ENCODE measurements around the gene ADRA2B. TPM values are rescaled to one million over a fixed set of nuclear protein-coding genes. Genes with fewer than 3 reads are reported as not detected.
A peak's percentile ranks its signal among the peaks of the same experiment; 100 is the strongest.

Gene ADRA2B
- polyA plus RNA-seq, 3 donors, result 1.6 TPM; not detected in 2

GRCh38 chr2:96143231-96143847 is 27.0 kb upstream of the ADRA2B start:
- Mint-ChIP-seq H3K36me3 (peaks cover 12 to 15% of the 10 kb centered on the region in 2 donors), H3K4me1 (peaks cover 50% of the 10 kb centered on the region), H3K4me3 (peak overlapping the region; percentile 63 to 96), H3K27ac (peak overlapping the region in 1 of 7 donors; percentile 37), H3K9me3 (peaks cover 0 to 3% (median 0%) of the 10 kb centered on the region in 7 donors), H3K27me3 (ENCODE audit: low read depth in 3 of 3) (peaks cover 0 to 13% (median 3%) of the 10 kb centered on the region in 3 donors)
- Histone ChIP-seq H3K4me2 (replicated peaks; ENCODE audit: extremely low read depth, low read length, poor library complexity, severe bottlenecking) (peak overlapping the region; percentile 91), H2AFZ (ENCODE audit: insufficient read depth, low read depth, low read length, poor library complexity, severe bottlenecking) (no peak overlapping the region), H3K36me3 (replicated peaks in 1 of 2; ENCODE audit: control insufficient read depth in 1 of 2, insufficient read depth in 2 of 2, low read length in 2 of 2) (no peaks in the 10 kb centered on the region), H3K9ac (ENCODE audit: insufficient read depth, low read length, poor library complexity, severe bottlenecking) (no peak overlapping the region), H3K9me3 (replicated peaks in 1 of 2; ENCODE audit: control insufficient read depth in 1 of 2, insufficient read depth in 1 of 2, low read length in 2 of 2) (no peaks in the 10 kb centered on the region), H4K20me1 (ENCODE audit: insufficient read depth, low read length) (peaks cover 33% of the 10 kb centered on the region), H3K4me3 (replicated peaks in 1 of 3; ENCODE audit: low read depth in 2 of 3, low read length in 3 of 3) (peak overlapping the region in 1 of 3 experiments; percentile 93), H3K27ac (ENCODE audit: low read depth in 1 of 2, low read length in 2 of 2) (no peak overlapping the region), H3K79me2 (ENCODE audit: insufficient read depth, low read length) (peaks cover 7% of the 10 kb centered on the region), H3K4me1 (ENCODE audit: control insufficient read depth in 1 of 2, insufficient read depth in 2 of 2, low read length in 2 of 2) (peaks cover 41 to 50% of the 10 kb centered on the region in 2 donors), H3K27me3 (ENCODE audit: control insufficient read depth in 2 of 2, insufficient read depth in 2 of 2, low read length in 2 of 2) (no peaks in the 10 kb centered on the region)
- no peak for TF ChIP-seq CTCF (IDR thresholded peaks at IDR 0.05)
- WGBS (ENCODE audit: insufficient coverage), result 97% methylated on average over 8 of the region's 10 CpGs
- intact Hi-C loops (cut with micrococcal nuclease), result loop anchor here (10.0 kb wide), 2 partner anchors 121 to 391 kb away; partner anchors contain the start of genes ARID5A (in 2 of the 2), CIAO1 (in 1 of the 2) and TMEM127 (in 1 of the 2)
- no peak for DNase-seq

GRCh38 chr2:96142217-96143113 is 26.1 kb upstream of the ADRA2B start:
- peak overlapping the region; percentile 91 for H3K4me2 ChIP-seq (replicated peaks; ENCODE audit: extremely low read depth, low read length, poor library complexity, severe bottlenecking)
- peak overlapping the region in 1 of 3 experiments; percentile 93 for H3K4me3 ChIP-seq (replicated peaks in 1 of 3; ENCODE audit: low read depth in 2 of 3, low read length in 3 of 3)

More at GRCh38 chr2:96142217-96143113, 26.1 kb upstream of the ADRA2B start:
- Histone ChIP-seq H2AFZ (ENCODE audit: insufficient read depth, low read depth, low read length, poor library complexity, severe bottlenecking) (no peak overlapping the region), H4K20me1 (ENCODE audit: insufficient read depth, low read length) (peaks cover 33% of the 10 kb centered on the region), H3K27ac (ENCODE audit: low read depth in 1 of 2, low read length in 2 of 2) (no peak overlapping the region), H3K36me3 (replicated peaks in 1 of 2; ENCODE audit: control insufficient read depth in 1 of 2, insufficient read depth in 2 of 2, low read length in 2 of 2) (no peaks in the 10 kb centered on the region), H3K4me1 (ENCODE audit: control insufficient read depth in 1 of 2, insufficient read depth in 2 of 2, low read length in 2 of 2) (peaks cover 32 to 41% of the 10 kb centered on the region in 2 donors), H3K27me3 (ENCODE audit: control insufficient read depth in 2 of 2, insufficient read depth in 2 of 2, low read length in 2 of 2) (no peaks in the 10 kb centered on the region), H3K79me2 (ENCODE audit: insufficient read depth, low read length) (peaks cover 7% of the 10 kb centered on the region), H3K9me3 (replicated peaks in 1 of 2; ENCODE audit: control insufficient read depth in 1 of 2, insufficient read depth in 1 of 2, low read length in 2 of 2) (no peaks in the 10 kb centered on the region), H3K9ac (ENCODE audit: insufficient read depth, low read length, poor library complexity, severe bottlenecking) (no peak overlapping the region)
- TF ChIP-seq CTCF (IDR thresholded peaks at IDR 0.05), result no peak
- 88% methylated on average over 15 of the region's 26 CpGs for WGBS (ENCODE audit: insufficient coverage)
- intact Hi-C loops (cut with micrococcal nuclease), result loop anchor here (10.0 kb wide), 2 partner anchors 122 to 392 kb away; partner anchors contain the start of genes ARID5A (in 2 of the 2), CIAO1 (in 1 of the 2) and TMEM127 (in 1 of the 2)
- H3K9me3 Mint-ChIP-seq, result peaks cover 0 to 3% (median 0%) of the 10 kb centered on the region in 7 donors
- peaks cover 41% of the 10 kb centered on the region for H3K4me1 Mint-ChIP-seq
- peak overlapping the region in 1 of 2 donors; percentile 96 for H3K4me3 Mint-ChIP-seq
- peak in 1 of 3 donors; percentile 23 for DNase-seq
- peaks cover 0 to 10% (median 3%) of the 10 kb centered on the region in 3 donors for H3K27me3 Mint-ChIP-seq (ENCODE audit: low read depth in 3 of 3)
- no peak overlapping the region for H3K27ac Mint-ChIP-seq
- peaks cover 9 to 12% of the 10 kb centered on the region in 2 donors for H3K36me3 Mint-ChIP-seq

All from CD14-positive monocyte (primary cell).